Lower leg skin (tissue), 3 donors: ENCODE measurements around the gene OSMR.

Experiments
- CTCF ChIP-seq, 3 donors: fragments of 450-650 bp; IDR thresholded peaks; one replicate each; pipeline ENCODE4 v1.5.1; 2016; ENCODE audit warnings: antibody characterized with exemption in 3 of 3, mild to moderate bottlenecking in 3 of 3, moderate library complexity in 2 of 3
- POLR2A ChIP-seq, 2 donors: fragments of 450-650 bp; IDR thresholded peaks; one replicate each; pipeline ENCODE4 v1.6.1; 2016 to 2017; ENCODE audit warnings: antibody characterized with exemption in 2 of 2, mild to moderate bottlenecking in 1 of 2, moderate library complexity in 1 of 2

- TF ChIP-seq CTCF (IDR thresholded peaks at IDR 0.05) (no peak), POLR2A (IDR thresholded peaks at IDR 0.05) (no peak)
These were observed 49.1 kb upstream of the OSMR start for GRCh38 chr5:38796742-38797108.
